GM19395 (cell line): Measurements from ENCODE around the gene SUGCT.
"Not testable (repeated sequence)": the region's sequence is repeated elsewhere in the genome, so short reads cannot be mapped to it uniquely, and the experiment has no call there.

Experiments used
- ATAC-seq: cut with Tn5 transposase; IDR thresholded peaks from one replicate; pipeline ENCODE4 v1.9.1; 2021; ENCODE audit warnings: mild to moderate bottlenecking, moderate library complexity; ENCODE audit not compliant: unreplicated experiment

SUGCT gene

DNA sequence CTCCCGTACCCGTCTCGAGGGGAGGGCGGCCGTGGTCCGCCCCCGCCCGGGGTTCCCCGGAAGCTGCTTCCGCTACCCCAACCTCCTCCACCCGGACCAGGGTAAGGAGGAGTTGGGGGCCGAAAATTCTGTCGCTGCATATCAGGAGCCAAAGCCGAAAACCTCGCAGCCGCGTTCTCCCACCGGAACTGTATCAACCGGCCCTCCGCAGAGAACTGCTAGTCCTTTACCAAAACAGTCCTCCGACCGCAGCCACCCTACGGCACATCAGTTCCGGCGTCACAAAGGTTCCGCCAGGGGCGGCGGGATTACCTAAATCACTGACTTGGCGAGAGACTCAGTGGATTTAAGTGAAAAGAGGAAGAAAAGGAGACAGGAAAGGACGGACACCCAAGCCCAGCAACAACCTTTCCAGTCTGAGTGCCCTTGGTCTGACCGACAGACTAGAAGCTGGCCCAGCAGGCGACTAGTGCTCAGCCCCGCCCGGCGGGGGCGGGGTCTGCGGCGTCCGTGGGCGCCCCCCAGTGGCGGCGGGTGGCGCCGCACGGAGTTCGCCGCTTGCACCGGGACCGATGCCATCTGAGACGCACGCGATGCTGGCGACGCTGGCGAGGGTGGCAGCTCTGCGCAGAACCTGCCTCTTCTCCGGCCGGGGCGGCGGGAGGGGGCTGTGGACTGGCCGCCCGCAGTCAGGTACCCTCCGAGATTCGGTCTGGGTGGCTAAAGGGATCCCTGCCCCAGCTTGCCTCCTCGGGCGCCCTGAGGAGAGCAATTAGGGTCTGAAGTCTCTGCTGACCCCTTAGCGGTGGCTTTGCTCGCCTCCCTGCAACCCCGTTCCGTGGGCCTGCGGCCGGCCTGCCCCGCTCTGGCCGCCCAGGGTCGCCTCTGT is at the start of gene SUGCT, which contains the start of gene MPLKIP:
TSS of gene SUGCT (plus strand) at position 578 of the 889 bp plus-strand sequence.
TSS of gene MPLKIP (minus strand) at position 195 of the 889 bp plus-strand sequence. CDS start at position 140, 55 bp downstream.
- ATAC-seq: peak; percentile 92

DNA sequence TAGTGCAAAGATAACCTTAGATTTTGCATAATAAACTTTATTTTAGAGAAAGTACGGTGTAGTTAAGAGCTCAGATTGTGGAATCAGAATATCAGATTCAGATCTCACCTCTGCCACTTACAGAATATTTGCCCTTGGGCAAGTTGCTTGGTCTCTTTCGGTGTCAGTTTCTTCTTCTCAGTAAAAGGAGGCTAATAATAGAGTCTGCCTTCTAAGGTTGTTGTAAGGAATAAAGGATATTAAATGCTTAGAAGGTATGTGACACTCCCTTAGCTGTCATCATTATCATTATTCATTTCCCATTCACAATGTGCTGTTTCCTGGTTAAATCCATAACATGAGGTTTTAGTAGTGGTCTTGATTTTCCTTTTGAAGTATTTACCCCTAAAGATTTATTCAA is 42.6 kb upstream of the SUGCT start:
- ATAC-seq: no peak

DNA sequence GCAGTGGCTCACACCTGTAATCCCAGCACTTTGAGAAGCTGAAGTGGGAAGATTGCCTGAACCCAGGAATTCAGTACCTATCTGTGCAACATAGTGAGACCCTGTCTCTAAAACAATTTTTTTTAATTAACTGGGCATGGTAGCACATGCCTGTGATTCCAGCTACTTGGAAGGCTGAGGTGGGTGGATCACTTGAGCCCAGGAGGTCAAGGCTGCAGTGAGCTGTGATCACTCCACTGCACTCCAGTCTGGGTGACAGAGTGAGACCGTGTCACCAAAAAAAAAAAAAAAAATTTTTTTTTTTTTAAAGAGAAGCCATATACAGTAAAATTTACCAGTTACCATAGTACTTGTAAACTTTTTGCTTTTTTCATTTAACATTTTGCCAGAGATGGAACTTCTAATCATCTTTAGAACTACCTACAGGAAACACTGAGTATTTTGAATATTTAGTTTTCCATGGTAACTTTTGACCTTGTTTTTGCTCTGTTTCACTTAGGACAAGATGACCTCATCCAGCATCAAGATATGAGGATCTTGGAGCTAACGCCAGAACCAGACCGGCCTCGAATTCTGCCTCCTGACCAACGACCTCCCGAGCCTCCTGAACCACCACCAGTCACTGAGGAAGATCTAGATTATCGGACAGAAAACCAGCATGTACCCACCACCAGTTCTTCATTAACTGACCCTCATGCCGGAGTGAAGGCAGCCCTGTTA is 41.0 kb upstream of the SUGCT start:
- ATAC-seq: no peak

DNA sequence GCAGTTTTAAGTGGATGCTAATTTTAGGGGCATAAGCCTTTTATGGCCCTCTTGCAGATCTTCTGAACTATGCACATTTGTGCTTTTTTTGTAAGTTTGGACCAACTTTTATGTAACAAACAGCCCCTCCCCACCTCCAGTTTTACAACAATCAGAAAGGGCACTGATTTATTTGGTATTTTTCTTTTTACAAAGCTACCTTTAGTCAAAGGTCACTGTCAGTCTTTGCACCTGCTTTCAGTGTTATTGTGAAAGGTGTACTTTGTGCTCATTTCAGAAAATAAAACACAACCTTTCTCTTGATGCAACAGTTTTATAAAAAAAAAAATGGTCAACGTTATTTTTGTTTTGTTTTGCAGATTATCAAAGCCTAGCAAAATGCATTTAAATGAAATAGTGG is 39.6 kb upstream of the SUGCT start:
- no peak for ATAC-seq

DNA sequence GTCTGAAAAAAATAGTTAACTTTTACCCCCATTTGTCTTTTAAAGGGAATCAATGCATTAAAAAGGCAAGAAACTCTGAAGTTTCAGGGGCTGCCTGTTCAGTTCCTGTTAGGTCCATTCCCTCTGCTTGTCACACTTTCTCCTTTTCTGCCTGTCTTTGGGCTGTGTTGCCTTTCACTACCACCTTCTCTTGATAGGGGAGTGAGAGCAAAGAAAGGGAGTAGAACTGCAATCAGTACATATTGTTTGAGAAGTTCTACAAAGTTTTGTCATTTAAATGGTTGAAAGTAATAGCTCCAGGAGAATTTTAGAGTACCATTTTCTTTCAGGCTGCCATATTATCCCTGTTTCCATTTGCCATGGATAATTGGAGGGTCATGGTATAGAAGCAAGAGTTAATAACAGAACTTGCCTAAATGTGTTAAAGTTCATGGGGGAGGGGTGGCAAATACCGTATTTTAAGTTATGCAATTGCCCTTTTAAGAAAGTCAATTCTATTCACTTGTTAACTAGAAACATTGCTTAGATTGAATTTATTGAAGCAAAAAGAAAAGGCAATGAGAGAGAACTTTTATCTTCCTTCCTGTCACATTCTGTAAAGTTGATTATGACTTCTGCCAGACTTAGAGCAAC is 39.0 kb upstream of the SUGCT start:
- ATAC-seq: no peak

DNA sequence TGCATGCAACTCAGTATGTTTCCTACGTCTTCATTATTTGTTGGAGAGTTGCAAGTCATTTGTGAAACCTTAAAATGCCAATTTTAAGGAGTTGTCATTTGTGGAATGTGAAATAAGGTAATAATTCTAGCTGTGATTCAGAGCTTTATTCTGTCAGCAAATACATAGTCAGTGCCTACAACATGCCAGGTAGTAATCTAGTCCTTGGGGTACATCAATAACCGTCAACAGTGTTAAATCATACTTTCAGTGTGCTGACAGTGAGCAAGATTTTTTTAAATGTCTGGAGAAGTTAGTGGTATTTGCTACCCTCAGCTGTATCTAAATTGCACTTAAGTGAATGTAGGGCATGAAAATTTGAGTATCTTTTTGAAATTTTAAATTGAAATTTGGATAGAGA is 37.1 kb upstream of the SUGCT start:
- ATAC-seq: no peak

DNA sequence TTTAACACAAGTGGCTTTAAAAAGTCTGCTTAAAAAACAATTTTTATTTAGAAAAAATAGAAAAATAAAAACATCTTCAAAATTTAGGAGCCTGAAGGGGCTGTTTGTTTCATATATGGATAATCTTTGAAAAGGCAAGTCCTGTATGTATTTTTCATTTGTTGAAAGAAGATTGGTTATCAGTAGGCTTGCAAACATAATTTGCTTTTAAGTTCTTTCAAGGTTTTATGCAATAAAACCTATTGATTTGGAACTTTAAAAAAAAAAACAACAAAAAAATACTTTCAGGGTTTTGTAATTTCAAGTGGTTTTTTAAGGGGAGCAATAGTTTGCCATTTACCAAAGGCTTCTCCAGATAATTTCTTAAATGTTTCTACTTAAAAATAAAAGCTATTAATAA is 36.0 kb upstream of the SUGCT start:
- ATAC-seq: no peak

DNA sequence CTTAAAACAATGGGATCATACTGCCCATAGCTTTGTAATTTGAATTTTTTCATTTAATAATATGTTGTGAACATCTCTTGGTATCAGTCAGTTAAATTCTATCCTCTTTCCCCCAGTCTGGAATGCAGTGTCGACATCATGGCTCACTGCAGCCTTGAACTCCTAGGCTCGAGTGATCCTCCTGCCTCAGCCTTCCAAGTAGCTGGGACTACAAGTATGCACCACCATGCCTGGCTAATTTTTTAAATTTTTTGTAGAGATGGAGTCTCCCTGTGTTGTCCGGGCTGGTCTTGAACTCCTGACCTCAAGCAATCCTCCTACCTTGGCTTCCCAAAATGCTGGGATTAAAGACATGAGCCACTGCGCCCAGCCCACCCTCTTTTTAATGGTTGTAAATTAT is 35.0 kb upstream of the SUGCT start:
- ATAC-seq: no peak

DNA sequence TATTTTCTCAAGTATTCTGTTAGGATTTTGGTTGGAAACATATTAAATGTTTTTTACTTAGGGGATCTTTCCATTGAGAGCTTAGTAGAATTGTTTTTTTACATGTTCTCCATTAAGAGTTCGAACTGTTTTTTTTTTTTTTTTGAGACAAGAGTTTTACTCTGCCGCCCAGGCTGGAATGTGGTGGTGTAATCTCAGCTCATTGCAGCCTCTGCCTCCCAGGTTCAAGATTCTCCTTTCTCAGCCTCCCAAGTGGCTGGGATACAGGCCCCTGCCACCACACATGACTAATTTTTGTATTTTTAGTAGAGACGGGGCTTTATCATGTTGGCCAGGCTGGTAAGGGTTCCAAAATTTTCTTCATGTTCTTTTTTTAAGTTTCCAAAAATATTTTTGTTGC is 33.6 kb upstream of the SUGCT start:
- no peak for ATAC-seq

DNA sequence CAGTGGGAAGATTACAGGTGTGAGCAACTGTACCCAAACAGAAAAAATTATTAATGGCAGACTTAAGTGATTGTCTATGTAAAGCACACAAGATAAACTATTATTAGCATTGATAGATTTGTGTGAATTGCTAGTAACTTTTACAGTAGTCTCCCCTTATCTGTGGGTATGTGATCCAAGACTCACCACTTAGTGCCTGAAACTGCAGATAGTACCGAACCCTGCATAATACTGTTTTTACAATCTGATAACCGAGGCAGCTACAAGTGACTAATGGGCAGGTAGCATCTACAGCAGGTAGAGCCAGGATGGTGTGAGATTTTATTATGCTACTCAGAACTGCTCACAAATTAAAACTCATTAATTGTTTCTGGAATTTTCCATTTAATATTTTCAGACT is 31.9 kb upstream of the SUGCT start:
- ATAC-seq: no peak

DNA sequence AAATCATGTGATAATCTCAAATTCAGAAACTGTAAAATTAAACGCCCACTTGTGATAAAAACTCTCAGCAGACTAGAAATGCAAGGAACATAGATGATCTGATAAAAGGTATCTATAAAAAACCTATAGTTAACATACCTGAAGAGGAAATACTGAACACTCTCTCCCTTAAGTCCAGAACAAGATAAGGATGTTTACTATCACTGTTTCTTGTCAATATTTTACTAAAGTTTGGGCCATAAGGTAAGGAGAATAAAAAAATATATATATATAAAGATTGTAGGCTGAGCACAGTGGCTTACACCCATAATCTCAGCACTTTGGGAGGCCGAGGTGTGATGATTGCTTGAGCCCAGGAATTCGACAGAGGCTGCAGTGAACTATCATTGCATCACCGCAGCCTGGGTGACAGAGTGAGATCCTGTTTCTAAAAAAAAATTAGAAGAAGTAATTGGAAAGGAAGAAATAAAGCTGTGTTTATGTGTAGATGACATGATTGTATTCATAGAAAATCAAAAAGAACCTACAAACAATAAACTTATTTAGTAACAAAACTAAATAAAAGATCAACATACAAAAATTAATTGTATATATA is 28.8 kb upstream of the SUGCT start:
- no peak for ATAC-seq

DNA sequence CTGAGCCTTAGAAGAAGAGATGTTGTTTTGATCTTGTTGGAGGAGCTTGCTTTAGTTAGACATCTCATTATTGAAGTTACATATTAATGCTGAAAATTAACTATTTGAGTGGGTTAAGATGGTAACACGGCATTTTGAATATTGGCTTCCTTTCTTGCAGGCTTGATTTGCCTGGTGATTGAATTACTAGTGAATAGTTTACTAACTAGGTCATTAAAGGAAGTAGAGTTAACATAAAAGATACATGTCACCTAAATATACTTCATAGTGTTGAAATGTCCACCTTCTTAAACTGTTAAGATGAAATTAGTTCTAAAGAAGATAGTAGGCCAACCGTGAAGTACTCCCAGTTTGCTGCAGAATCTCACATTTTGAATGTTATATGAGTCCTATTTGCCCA is 18.9 kb upstream of the SUGCT start:
- no peak for ATAC-seq

DNA sequence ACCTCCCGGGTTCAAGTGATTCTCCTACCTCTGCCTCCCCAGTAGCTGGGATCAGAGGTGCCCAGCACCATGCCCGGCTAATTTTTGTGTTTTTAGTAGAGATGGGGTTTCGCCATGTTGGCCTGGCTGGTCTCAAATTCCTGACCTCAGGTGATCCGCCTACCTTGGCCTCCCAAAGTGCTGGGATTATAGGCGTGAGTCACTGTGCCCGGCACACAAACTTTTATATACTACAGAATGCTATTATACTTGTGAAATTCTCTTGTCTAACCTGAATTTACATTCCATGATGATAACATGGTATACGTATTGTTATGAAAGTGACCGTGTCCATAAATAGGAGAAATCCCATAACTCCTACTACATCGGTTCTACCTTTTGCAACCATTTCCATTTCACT is 17.6 kb upstream of the SUGCT start:
- not testable (repeated sequence) for ATAC-seq

DNA sequence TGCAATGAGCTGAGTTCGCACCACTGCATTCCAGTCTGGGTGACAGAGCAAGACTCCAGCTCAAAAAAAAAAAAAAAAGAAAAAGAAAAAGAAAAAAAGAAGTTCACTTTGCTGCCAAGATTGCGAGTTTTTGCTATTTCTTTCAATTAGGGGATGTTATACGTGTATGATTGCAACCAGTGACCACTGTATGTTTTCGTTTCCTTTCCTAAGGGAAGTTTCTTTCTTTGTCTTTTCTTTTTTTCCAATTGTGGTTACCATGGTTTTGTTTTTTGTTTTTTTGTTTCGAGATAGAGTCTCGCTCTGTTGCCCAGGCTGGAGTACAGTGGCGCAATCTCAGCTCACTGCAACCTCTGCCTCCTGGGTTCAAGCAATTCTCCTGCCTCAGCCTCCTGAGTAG is 16.6 kb upstream of the SUGCT start:
- not testable (repeated sequence) for ATAC-seq

DNA sequence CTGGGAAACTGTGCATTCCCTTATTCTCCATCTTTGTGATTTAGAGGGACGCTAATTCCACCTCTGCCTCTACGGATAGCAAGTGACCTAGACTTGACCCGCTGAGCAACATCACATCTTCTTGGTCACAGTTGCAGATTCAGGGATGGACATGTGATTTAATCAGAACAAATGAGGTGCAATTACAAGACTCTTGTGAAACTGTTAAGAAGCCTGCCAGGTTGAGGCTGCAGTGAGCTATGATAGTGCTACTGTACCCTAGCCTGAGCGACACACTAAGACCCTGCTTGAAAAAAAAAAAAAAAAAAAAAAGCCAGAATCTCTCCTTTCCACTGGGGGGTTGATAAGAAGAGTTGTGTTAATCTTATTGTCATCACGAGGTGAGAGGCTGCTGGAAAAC is 14.8 kb upstream of the SUGCT start:
- ATAC-seq: no peak

DNA sequence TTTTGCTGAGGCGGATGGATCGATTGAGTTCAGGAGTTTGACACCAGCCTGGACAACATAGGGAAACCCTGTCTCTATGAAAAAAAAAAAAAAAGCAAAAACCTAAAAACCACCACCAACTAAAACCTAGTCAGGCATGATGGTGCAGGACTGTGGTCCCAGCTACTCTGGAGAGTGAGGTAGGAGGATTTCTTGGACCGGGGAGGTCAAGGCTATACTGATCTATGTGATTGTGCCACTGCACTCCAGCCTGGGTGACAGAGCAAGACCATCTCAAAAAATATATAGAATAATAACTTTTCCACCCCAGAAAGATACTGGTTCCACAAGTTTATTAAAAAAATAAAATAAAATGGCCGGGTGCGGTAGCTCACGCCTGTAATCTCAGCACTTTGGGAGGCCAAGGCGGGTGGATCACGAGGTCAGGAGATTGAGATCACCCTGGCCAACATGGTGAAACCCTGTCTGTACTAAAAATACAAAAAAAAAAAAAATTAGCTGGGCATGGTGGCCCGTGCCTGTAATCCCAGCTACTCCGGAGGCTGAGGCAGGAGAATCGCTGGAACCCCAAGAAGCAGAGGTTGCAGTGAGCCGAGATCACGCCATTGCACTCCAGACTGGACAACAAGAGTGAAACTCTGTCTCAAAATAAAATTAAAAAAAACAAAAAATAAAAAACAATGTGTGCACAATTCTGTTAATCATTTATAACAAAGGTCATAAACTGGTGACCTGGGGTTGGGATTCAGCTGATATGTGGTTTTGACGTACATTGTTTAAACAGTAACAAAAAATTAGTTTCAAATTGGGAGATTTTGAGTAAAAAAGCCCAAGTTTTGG is 12.5 kb upstream of the SUGCT start:
- ATAC-seq: not testable (repeated sequence)

DNA sequence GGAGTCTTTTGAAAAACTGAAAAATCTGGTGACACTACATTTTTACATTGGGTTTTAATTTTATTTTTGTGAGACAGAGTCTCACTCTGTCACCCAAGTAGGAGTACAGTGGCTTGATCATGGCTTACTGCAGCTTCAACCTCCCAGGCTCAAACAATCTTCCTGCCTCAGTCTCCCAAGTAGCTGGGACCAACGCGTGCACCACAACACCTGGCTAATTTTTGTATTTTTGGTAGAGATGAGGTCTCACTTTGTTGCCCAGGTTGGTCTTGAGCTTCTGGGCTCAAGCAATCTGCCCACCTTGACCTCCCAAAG is 11.9 kb upstream of the SUGCT start:
- no peak for ATAC-seq

DNA sequence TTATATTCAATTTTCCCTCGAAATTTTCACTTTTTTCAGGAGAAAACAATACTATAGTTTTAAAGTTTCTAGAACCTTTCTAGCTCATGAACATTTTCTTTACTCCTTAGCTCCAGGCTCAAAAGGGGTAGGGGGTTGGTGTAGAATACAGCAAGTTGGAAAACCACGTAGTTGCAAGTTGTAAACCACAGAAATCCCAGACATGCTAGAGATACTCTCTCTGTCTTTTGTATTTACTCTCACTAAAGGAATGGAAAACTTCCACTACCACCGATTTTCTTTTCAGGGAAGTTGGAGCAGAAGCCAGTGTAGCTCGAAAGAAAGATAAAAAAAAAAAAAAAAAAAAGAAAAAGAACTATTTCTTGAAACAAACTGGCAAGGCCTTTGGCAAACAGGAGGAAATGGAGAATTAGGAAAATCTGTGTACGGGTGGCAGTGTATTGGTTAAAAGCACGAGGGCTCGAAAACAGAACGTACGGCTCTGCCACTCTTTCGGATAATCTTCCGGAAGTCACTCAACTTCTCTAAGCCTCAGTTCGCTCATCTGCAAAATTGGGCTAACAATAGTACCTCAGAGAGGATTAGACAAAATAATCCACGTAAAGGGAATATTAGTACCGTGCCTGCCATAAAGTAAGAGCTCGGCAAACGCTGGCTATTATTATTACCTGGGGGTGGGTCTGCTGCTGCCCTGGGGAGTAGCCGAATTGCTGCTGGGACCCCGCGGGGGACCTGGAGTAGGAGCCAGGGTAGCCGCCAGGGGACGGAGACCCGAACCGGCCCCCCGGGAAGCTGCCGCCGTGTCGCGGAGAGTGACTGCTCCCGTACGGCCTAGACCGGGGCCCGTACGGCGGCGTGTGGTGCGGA is 1.0 kb upstream of the SUGCT start:
- peak; percentile 52 for ATAC-seq

DNA sequence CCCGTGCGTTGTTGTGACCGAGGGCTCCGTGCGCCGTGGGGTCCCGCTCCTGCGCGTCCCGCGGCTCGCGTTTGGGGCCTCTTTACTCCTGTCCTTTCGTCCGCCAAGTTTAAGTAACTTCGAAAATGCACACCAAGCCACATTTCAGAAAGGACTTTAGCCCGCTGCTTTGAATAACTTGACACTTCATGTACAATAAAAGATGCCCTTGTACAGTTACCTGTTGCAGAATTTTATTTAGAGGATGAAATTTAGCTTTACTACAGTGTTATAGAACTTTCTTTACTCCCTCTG is 459 bp downstream of the SUGCT start:
- ATAC-seq: peak; percentile 9

DNA sequence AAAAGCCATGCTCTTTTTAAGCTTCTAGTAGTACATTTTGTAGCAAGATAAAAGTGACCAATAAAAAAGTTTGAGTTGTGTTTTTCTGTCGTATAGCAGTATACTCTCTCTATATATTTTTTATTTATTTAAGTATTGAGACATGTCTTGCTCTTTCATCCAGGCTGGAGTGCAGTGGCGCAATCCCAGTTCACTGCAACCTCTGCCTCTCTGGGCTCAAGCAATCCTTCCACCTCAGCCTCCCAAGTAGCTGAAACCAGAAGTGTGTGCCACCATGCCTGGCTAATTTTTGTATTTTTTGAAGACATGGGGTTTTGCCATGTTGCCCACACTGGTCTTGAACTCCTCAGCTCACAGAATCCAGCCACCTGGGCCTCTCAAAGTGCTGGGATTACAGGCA is 2.8 kb downstream of the SUGCT start:
- no peak for ATAC-seq
